Inflammatory macrophage treated with lipopolysaccharide for 4 hours (primary cell): ENCODE measurements around the gene ARSH.
A peak's percentile ranks its signal among the peaks of the same experiment; 100 is the strongest.
"Not testable (repeated sequence)": the region's sequence is repeated elsewhere in the genome, so short reads cannot be mapped to it uniquely, and the experiment has no call there.

Source experiments
- DNase-seq: peaks from one replicate; pipeline ENCODE4 v3.0.0-alpha.2; 2020

Gene ARSH, protein sequence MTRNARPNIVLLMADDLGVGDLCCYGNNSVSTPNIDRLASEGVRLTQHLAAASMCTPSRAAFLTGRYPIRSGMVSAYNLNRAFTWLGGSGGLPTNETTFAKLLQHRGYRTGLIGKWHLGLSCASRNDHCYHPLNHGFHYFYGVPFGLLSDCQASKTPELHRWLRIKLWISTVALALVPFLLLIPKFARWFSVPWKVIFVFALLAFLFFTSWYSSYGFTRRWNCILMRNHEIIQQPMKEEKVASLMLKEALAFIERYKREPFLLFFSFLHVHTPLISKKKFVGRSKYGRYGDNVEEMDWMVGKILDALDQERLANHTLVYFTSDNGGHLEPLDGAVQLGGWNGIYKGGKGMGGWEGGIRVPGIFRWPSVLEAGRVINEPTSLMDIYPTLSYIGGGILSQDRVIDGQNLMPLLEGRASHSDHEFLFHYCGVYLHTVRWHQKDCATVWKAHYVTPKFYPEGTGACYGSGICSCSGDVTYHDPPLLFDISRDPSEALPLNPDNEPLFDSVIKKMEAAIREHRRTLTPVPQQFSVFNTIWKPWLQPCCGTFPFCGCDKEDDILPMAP

DNA sequence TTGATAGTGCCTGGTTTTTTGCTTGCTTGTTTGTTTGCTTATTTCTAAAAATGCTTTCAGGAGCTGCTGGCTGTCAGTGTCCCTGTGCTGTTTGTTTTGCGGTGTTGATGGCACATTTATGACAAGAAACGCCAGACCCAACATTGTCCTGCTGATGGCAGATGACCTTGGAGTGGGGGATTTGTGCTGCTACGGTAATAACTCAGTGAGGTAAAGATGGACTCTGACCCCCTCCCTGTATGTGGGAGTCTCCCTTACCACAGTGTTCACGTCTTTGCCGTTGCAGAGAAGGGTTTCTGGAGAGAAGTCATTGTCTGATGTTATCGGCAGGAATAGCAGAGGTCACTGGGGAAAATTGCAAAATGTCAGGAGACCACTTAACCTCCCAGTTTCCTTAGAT is at the start of gene ARSH:
Gene ARSH (plus strand): TSS at position 52 of the 400 bp plus-strand sequence. CDS start 67 bp downstream, at position 119.
- no peak for DNase-seq

DNA sequence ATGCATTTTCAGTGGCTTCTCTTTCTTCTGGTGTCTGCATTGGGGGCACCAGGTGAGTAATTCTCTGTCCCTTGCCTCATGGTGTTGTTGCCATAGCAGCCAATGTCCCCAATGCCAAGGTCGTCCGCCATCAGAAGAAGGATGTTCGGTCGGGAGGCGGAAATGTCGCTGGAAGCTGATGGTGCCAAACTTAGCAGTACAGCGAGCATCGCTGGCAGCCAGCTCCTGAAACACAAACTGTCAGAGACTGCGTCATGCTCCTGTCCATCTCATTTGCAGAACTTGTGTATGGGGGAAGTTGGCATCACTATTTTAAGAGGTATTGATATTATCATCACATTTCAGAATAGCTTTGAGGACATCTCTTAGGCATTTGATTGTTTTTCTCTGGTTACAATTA is 48.1 kb upstream of the ARSH start:
- DNase-seq: no peak

DNA sequence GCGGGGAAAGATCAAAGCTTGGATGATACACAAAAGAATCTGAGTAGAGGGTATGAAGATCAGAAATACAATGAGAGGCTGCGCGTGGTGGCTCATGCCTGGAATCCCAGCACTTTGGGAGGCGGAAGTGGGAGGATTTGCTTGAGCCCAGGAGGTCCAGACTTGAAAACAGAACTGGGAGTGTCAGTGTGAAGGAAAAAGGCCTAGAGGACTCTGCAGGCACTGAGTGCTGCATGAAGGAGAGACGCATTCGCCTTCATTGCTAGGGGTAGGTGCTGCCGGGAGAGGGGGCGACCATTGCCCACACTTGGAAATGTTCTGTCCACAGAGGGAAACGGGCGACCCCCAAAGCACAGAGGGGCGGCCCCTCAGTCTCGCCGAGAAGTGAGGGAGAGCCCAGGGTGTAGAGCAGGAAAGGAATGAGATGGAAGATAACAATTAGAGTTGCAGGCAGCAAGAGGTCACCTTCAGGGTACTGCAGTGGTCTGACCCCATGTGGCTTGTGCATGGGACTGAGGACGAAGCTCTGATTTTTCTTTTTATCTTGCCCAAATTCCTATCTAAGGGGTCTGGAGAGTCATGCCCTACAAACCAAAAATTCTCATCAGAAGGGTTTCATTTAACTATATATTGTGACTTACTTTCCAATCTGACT is 45.4 kb upstream of the ARSH start:
- DNase-seq: no peak

DNA sequence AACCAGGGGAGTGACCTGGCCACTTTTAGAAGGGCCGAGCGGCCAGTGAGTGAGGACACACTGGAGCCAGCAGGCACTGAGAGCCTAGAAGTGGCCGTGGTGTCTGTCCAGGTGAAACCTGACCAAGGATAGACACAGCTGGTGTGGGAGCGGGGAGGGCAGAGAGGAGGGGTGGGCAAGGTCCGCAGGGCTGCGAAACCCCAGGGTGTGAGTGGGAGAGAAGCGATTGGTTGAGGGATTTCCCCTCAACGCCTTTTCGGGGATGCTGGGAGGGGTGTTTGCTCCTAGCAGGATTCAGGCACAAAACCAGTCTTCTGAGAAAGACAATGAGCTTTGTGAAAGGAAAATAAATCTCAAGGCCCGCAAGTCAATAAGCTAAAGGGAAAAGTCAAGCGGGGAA is 44.0 kb upstream of the ARSH start:
- DNase-seq: no peak

DNA sequence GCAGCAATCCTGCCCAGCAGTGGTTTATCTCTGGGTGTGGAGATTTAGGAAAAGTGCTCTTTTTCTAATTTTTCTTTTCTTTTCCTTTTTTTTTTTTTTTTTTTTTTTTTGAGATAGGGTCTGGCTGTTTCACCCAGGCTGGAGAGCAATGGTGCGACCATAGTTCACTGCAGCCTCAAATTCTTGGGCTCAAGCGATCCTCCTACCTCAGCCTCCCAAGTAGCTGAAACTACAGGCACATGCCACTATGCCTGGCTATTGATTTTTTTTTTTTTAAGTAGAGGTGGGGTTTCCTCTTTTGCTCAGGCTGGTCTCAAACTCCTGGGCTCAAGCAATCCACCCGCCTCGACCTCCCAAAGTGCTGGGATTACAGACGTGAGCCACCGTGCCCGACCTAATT is 42.9 kb upstream of the ARSH start:
- not testable (repeated sequence) for DNase-seq

DNA sequence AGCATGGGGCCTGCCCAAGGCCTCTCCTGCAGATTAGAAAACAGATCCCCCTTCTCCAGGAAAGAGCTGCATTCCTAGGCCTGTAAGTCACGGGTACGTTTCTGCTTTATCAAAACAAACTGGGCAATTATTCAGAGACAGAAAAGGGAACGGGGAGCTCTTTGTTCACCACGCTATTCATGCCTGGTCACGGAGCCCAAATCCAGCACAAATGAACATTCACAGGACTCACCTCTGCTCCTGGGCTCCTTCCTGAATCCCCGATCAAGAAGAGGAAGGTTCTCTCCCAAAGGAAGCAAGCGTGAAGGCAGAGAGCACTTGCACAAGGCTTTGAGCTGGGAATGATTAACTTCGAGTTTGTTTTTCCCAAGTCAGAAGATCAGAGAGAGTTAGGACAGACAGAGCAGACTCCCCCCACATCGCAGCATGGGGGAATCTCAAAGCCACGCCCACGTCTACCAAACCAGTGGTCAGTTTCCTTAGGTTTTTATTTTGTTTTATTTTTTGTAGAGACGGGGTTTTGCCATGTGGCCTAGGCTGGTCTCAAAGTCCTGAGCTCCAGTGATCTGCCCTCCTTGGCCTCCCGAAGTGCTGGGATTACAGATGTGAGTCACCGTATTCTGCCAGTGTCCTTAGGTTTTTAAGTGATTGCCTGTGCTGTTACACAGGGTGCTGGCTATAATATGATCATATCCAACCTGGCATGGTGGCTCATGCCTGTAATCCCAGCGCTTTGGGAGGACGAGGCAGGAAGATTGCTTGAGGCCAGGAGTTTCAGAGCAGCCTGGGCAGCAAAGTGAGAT is 42.2 kb upstream of the ARSH start:
- DNase-seq: not testable (repeated sequence)

DNA sequence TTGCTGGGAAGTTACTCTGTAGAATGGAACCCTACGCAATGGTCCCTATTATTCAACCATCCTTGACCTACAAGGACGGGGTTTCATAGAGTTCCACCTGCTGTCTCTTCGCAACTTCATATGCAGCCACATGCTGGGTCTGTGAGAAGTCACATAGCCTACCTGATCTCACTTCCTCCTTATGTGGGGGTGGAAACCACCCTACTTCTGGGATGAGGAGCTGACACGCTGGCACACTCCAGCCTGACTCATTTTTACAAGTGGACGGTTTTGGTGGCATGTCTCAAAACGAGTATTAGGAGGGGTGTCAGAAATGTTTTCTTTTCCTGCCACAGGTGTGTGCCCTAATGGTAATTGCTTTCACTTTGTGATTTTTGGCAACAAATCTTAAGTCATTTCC is 40.4 kb upstream of the ARSH start:
- peak; percentile 1 for DNase-seq

DNA sequence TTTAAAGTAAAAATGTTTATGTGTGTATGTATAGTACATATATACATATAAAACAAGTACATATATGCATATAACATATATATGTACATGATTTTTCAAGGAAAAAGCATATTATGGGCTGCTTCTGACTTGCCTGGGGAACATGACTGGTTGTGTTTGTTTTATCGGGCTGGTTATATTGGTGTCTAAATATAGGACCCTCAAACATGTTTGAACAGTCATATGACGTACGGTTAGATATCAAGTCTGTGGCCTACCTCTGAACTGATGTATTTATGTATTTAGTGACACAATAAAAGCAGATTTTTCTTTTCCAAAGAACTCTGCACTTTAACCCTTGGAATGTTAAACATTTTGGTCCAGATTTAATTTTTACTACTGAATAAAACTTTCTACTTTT is 39.3 kb upstream of the ARSH start:
- no peak for DNase-seq

DNA sequence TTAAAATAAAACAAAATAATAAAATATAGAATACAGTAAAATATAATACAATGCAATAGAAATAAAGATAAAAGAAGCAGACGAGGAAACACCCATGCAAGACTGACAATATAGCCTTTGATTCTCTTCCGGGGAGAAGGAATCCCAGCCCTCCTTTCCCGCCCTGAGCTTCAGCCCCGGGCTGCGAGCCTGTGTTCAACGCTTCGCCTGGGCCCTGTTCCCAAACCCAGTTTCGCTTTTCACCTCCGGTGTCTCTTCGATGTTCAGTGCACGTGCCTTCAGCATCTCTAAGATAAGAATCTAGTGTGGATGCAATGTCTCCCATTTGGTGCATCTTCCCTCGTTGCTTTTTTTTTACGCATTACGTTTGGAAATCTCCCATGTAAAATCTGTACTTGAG is 38.8 kb upstream of the ARSH start:
- DNase-seq: no peak

DNA sequence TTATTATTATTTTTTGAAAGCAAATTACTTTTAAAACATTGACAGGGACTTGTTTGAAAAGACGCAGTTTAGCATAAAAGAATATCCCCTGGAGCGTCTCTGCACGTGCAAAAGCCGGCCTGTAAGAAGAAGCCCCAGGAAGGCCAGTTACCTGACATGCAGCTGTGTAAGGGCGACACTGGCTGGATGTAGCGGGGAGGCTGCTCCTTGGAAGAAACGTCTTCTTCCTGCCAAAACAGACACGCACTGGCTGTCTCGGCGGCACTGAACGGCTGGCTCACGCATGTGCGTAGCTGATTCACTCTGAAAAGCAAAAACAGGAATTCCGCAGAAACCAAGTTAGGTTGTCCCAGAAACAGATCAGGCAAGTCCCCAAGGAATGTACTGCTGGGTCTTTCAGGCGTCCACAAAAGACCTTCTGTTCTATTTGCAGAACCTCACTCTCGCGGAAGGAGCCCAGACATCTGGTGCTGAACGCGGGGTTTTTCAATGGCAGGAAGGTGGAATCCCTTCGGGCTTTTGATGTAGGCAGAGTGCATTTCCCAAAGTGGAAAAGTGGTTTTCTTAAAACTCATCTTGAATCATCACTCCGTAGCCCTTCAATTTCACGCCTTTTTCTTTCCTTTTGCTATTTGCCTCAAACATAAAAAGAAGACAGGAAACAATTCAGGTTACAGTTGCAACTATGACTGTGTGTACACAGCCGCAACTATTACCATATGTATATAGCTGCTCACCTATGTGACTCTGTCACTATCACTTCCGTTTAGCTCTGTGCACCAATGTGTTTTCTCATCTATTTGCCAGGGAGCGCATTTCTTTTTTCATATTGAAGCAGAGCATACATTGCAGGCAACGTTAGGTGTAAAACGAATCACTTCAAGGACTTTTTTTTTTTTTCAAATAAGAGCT is 38.1 kb upstream of the ARSH start:
- DNase-seq: no peak

DNA sequence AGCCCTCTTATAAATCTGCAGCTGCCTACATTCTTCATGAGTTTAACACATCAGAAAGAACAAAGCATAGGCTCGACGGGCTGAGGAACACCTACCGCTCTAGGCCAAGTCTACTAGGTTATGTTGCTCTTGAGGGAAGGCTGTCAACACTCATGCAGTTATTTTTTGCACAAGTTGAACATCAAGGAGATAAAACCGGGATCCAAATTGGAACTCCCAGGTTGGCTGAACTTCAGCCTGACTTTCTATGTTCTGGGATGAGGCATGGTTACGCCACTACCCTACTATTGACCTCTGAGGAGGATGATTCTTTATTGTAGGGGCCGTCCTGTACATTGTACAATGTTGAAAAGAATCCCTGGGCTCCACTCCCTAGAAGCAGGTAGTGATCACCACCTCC is 37.3 kb upstream of the ARSH start:
- DNase-seq: no peak

DNA sequence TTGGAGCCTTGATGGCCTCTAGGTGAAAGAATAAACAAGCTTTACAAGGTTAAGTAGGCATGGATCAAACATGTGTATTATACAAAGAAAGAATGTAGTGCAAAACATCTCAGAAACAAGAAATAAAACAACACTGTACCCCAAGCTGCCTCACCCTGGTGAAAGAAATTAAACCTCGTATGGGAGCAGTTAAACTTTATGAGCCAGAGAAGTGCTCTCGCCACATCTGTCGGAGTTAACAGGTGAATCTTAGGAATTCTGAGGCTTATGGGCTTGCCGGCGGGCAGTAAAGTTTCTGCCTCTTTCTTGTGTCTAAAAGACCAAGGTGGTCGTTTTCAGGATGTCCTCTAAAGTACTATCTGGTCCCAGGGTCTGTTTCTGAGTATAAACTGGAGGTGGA is 34.0 kb upstream of the ARSH start:
- DNase-seq: no peak

DNA sequence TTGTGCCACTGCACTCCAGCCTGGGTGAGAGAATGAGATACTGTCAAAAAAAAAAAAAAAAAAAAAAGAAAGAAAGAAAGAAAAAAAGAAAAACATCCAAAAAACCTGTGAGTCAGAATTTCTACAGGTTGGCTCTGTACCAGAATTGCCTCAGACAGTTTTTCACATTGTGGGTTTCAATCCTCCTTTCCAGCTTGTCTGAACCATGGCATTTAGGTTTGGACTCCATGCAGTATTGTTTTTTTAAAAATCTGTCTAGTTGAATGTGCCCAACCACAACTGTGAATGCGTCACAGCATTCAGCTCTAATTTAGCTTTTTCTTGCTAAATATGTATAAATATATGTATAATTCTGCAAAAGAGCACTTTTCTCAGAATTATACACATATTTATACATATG is 31.4 kb upstream of the ARSH start:
- no peak for DNase-seq

DNA sequence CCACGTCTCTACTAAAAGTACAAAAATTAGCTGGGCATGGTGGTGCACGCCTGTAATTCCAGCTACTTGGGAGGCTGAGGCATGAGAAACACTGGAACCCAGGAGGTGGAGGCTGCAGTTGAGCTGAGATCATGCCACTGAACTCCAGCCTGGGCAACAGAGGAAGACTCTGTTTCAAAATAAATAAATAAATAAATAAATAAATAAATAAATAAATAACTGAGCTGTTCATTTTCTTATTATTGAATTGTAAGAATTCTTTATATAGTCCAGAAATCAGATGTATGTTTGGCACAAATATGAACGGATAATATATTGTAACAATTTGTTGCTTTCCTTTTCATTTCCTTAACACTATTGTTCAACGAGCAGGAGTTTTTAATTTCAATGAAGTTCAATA is 27.7 kb upstream of the ARSH start:
- not testable (repeated sequence) for DNase-seq

DNA sequence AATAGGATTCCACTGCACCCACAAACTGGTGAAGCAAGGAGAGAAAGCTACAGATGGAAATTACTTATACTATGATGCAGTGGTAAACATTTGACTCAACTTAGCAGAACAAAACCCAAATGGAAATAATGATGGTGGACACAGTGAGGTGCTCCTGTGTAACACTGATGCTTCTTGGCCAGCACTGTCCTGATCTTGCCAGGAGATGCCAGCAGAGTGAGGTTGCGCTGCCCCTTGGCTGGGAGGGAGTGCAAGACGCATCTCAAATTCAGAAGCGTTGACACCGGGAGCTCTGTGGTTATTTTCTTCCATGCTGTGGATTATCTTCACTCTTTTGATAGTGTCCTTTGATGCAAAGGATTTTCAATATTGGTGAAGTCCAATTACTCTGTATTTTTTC is 22.0 kb upstream of the ARSH start:
- no peak for DNase-seq

DNA sequence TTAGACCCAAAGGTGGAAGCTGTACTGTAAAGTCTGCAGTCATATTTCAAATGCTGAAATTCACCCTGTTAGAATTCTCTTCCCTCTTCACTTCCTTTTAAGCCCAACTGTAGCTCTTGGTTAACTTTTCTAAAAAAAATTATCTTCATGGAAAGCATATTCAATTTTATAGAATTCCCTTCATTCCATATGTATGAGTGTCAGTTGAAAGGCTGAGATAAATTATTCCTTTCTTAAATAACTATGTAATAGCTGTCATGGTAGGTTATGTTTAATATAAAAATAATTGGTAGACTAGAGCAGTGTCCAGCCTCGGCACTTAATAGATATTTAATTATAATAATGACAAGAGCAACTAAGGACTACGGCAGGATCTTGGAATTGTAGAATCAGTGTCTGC is 16.8 kb upstream of the ARSH start:
- no peak for DNase-seq

DNA sequence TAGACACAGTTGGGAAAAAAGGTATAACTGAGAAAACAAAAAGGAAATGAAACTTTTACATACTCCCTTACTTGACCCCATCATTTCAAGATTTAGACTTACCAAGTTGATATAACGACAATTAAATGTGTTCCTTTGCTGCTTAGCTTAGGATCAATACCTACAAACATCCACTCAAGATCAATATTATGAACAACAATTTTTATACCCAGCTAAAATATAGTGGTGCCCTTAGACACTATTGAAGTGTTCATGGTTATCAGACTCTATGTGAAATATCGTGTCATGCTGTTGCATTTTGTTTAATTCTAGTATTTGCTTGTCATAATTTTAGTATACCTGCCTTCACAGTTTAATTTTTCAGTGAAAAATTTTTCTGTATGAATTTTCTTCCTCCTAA is 4.2 kb downstream of the ARSH start:
- no peak for DNase-seq

DNA sequence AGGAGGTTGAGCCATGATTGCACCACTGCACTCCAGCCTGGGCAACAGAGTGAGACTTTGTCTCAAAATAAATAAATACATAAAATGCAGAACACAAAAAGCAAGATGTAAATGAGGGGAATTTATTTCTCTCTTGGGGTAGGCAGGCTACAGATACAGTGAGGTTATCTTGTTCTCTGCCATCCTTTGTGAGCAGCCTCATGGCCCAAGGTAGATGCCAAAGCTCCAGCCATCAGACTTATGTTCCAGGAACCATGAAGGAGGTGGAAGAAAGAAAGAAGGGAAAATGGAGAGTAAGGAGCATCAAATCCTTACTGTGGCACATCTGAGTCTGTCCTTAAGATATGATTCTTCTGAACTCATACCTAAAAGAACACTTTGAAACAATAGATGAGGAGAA is 11.1 kb downstream of the ARSH start:
- no peak for DNase-seq

DNA sequence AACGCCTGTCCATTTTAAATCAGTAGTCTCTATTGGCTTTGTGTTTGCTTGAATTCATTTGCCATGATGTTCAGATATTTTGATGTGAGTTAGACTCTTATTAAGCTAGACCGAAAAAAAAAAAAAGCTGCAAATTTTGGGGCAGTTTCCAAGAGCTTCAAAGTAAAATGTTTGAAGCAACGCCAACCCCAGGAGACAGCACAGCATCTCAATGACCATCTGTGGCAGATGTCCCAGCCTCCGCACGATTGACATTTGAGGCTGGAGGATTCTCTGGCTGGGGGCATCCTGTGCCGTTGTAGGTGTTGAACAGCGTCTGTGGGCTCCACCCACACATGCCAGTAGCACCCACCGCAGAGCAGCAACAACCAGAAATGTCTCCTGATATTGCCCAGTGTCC is 17.8 kb downstream of the ARSH start:
- no peak for DNase-seq

DNA sequence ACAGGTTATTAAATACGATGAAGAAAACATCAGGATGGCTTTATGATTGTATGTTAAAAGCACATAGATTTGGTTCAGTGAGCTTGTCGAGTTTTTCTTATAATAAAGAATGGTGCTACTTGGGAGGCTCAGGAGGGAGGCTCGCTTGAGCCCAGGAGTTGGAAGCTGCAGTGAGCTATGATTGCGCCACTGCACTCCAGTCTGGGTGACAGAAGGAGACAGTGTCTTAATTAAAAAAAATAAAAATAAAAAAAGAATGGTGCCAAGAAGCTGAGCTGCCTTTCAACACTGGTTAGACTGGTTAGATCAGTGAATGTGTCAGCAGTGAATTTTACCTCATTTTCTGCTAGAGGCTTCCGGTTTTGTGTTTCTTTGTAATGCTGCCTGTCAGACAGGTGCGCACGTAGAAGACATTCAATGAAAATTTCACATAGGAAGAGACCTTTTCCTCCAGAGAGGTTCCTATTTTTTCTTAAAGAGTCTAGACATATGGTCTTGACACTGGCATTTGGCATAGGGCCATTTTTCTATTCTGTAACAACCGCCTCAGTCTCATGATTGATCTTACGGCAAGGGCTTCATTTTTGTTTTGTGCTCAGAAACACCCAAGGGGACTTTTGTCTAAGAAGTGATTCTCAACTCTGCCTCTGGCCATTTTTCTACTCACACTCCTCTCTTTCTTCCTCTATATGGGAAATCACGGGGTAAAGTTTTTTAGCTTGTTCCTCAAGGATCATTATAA is 19.9 kb downstream of the ARSH start:
- no peak for DNase-seq

DNA sequence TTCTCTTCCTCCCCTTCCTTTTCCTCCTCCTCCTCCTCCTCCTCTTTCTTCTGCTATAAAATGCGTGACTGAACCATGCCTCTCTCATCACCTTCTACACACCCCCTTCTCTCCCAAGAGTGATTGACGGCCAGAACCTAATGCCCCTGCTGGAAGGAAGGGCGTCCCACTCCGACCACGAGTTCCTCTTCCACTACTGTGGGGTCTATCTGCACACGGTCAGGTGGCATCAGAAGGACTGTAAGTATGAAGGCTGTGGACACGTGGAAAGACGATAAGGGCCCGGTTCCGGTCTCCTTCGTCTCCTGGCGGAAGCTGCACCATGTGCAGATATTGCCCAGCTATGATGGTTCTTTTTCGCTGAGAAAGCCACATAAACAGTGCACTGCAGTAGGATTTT is 22.8 kb downstream of the ARSH start:
- DNase-seq: no peak

DNA sequence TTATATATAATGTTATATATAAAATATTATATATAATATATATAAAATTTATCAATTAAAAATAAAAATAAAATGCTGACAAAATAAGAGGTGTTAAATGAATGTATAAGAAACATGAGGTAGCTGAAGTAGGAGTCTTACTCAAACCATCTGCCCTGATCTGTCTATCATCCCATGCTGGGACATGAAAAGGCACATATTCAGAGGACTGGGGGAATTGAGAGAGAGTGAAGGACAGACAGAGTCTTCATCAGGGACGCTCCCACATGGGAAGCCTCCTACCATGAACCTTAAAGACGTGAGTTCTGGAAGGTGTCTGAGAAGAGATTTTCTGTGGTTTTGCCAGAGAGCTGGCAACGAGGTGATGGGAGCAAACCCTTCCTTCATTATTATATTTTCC is 30.9 kb downstream of the ARSH start:
- no peak for DNase-seq
